Motor neuron (in vitro differentiated cells): ENCODE measurements around the gene UNK. TPM values are rescaled to one million over a fixed set of nuclear protein-coding genes. Genes with fewer than 3 reads are reported as not detected.

ENCODE experiments used
- ATAC-seq, 8 experiments: fragments of 200-7000 bp; cut with Tn5 transposase; replicated peaks in 6 of 8; 2 replicates each; pipeline ENCODE4 v1.8.0; 2021; ENCODE audit warnings: mild to moderate bottlenecking in 8 of 8, moderate library complexity in 8 of 8
- H3K27ac ChIP-seq, 2 donors: fragments of 250-450 bp; sonication (Bioruptor Pico); 2 replicates each; pipeline ENCODE4 v1.9.0; 2021; ENCODE audit warnings: antibody characterized with exemption in 2 of 2, mild to moderate bottlenecking in 2 of 2, moderate library complexity in 1 of 2
- H3K4me1 ChIP-seq, 2 donors: fragments of 250-450 bp; sonication (Bioruptor Pico); replicated peaks in 1 of 2; 2 replicates each; pipeline ENCODE4 v1.6.1; 2021; ENCODE audit warnings: antibody characterized with exemption in 2 of 2, mild to moderate bottlenecking in 2 of 2, moderate library complexity in 1 of 2
- H3K4me3 ChIP-seq, 5 donors: fragments of 250-450 bp; sonication (Bioruptor Pico); 2 replicates each; pipeline ENCODE4 v1.9.0; 2021; ENCODE audit warnings: antibody characterized with exemption in 5 of 5, mild to moderate bottlenecking in 5 of 5, moderate library complexity in 4 of 5
- WGBS, 10 experiments: fragments of 450-650 bp; shearing (Covaris generic); methylation state at CpG; one replicate each; pipeline ENCODE4 v1.0.0; 2022; 5-methylcytosine and 5-hydroxymethylcytosine counted together
- in situ Hi-C, 9 experiments: fragments of 400-800 bp; cut with MboI; loops; one replicate each; pipeline ENCODE4 v1.15.0; 2021; ENCODE audit warnings: low sequenced_read_pairs in 9 of 9, low pct_unique_long_range_greater_than_20kb in 2 of 9; ENCODE audit not compliant: unreplicated experiment in 9 of 9
- total RNA-seq, 8 experiments: library from RNA; unstranded; fragments of 300-600 nt; gene quantifications; 2 replicates each; pipeline versions ENCODE4 v1.2.3 to v1.2.4, GENCODE V29; 2022

UNK gene
- total RNA-seq, 8 experiments from 2014 or later = 14.6 to 38.2 (median 20.0) TPM

- in situ Hi-C loops = no loop called here
- peak; percentile 13 to 79 (median 62) for ATAC-seq
- Histone ChIP-seq H3K4me3 (no peak overlapping the region), H3K27ac (peak overlapping the region in 1 of 2 donors; percentile 79), H3K4me1 (peaks cover 23 to 25% of the 10 kb centered on the region in 2 donors)
- 80 to 90% methylated on average over 2 to 3 of the region's 13 CpGs; no CpG with 5 or more reads in 8 of the 10 experiments for WGBS, 10 experiments
These were observed 30.3 kb downstream of the UNK start for GRCh38 chr17:75814900-75815373.

DNA sequence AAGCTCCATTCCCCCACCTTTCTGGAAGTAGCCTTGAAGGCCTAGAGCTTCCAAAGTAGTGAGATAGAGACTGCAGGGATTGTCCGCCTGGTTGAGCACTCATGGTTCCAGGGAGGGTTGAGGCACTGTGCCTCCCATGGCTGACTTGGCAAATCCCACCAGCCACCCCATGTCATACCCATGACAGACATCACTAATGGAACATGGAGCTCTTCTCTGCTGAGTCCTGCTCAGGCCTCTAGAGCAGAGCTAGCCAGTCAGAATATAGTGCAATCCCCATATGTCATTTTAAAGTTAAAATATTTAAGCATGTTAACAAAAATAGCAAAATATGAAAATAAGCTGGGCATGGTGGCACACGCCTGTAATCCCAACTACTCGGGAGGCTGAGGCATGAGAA, 30.8 kb downstream of the UNK start:
- WGBS, 10 experiments = 90 to 100% (median 100%) methylated on average over 1 to 3 of the region's 3 CpGs; no CpG with 5 or more reads in 3 of the 10 experiments
- peaks cover 22 to 23% of the 10 kb centered on the region in 2 donors for H3K4me1 ChIP-seq
- in situ Hi-C loops = no loop called here
- no peak overlapping the region for H3K27ac ChIP-seq
- no peak for ATAC-seq
- H3K4me3 ChIP-seq = no peak overlapping the region

DNA sequence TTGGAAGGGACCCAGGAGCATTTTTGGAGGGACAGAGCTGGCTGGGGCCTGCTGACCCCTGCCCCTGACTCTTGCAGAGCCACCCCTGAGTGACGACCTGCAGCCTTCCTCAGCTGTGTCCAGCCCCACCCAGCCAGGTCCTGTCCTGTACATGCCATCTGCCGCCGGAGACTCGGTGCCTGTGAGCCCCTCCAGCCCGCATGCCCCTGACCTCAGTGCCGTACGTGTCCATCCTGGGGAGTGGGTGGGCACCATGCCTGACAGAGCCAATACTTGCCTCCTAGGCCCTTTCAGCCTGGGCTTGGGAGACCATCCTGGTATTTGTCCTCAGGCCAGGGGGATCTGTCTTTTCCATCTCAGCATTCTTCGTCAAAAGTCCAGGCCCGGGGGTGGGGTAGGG, 32.1 kb downstream of the UNK start:
- no peak overlapping the region for H3K4me3 ChIP-seq
- H3K4me1 ChIP-seq = peaks cover 22 to 23% of the 10 kb centered on the region in 2 donors
- ATAC-seq = no peak
- no peak overlapping the region for H3K27ac ChIP-seq
- WGBS, 10 experiments = 80 to 100% (median 89%) methylated on average over 1 to 6 of the region's 9 CpGs; no CpG with 5 or more reads in 7 of the 10 experiments
- in situ Hi-C loops = no loop called here

DNA sequence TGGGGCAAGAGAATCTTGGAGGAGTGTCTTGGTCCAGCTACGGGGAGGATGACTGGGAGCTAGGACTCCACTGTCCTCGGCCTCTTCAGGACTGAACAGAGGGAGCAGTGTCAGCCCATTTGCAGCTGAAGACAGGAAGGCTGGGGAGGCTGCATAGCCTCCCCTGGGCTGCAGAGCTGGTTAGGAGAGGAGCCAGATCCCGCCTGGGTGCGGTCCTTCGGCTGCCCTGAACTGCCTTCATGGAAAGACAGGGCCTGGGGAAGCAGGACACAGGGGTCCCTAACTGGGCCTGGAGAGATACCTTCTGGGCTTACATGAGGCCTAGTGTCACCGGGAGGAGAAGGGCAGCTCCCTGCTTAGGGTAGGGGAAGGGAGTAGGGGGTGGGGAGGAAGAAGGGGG, 33.0 kb downstream of the UNK start:
- Histone ChIP-seq H3K4me1 (peaks cover 15% of the 10 kb centered on the region in 2 donors), H3K4me3 (no peak overlapping the region), H3K27ac (no peak overlapping the region)
- no peak for ATAC-seq
- WGBS, 10 experiments = 90 to 93% methylated on average over 5 of the region's 6 CpGs; no CpG with 5 or more reads in 8 of the 10 experiments
- in situ Hi-C loops = no loop called here

DNA sequence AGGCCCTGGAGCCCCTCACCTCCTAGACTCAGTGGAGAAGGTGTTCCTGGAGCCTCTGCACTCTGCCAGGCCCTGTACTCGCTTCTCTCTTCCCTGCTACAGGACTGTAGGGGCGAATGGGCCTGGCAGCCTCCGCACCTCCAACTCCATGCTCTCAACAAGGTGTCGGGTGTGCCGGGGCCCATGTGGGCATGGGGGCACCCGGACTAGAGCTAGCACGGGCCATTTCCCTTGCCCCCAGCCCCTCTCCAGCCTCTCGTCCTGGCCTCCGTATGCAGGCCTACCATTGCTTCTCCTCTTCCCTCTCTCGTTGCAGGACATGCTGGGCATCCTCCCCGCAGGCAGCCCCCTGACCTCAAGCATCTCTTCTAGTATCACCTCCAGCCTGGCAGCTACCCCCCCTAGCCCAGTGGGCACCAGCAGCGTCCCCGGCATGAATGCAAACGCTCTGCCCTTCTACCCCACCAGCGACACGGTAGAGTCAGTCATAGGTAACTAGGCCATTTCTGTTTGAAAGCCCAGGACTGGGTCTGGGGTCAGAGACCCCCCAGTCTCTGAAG, 33.8 kb downstream of the UNK start:
- Histone ChIP-seq H3K4me1 (peaks cover 7% of the 10 kb centered on the region in 2 donors), H3K4me3 (no peak overlapping the region), H3K27ac (no peak overlapping the region)
- 80 to 100% (median 90%) methylated on average over 1 to 5 of the region's 16 CpGs; no CpG with 5 or more reads in 4 of the 10 experiments for WGBS, 10 experiments
- no peak for ATAC-seq
- in situ Hi-C loops = no loop called here

GRCh38 chr17:75819116-75819515, 34.5 kb downstream of the UNK start:
- no peak overlapping the region for H3K27ac ChIP-seq
- no peak overlapping the region for H3K4me3 ChIP-seq
- in situ Hi-C loops = no loop called here
- no peak for ATAC-seq
- H3K4me1 ChIP-seq = no peaks in the 10 kb centered on the region
- 71 to 100% (median 86%) methylated on average over 1 of the region's 7 CpGs; no CpG with 5 or more reads in 5 of the 10 experiments for WGBS, 10 experiments

GRCh38 chr17:75819678-75820077, 35.1 kb downstream of the UNK start:
- WGBS, 10 experiments = 7 to 100% (median 89%) methylated on average over 1 to 11 of the region's 16 CpGs; no CpG with 5 or more reads in 4 of the 10 experiments
- Histone ChIP-seq H3K4me3 (no peak overlapping the region), H3K27ac (no peak overlapping the region), H3K4me1 (no peaks in the 10 kb centered on the region)
- peak in 2 of 8 experiments; percentile 51 to 60 for ATAC-seq
- in situ Hi-C loops = no loop called here

DNA sequence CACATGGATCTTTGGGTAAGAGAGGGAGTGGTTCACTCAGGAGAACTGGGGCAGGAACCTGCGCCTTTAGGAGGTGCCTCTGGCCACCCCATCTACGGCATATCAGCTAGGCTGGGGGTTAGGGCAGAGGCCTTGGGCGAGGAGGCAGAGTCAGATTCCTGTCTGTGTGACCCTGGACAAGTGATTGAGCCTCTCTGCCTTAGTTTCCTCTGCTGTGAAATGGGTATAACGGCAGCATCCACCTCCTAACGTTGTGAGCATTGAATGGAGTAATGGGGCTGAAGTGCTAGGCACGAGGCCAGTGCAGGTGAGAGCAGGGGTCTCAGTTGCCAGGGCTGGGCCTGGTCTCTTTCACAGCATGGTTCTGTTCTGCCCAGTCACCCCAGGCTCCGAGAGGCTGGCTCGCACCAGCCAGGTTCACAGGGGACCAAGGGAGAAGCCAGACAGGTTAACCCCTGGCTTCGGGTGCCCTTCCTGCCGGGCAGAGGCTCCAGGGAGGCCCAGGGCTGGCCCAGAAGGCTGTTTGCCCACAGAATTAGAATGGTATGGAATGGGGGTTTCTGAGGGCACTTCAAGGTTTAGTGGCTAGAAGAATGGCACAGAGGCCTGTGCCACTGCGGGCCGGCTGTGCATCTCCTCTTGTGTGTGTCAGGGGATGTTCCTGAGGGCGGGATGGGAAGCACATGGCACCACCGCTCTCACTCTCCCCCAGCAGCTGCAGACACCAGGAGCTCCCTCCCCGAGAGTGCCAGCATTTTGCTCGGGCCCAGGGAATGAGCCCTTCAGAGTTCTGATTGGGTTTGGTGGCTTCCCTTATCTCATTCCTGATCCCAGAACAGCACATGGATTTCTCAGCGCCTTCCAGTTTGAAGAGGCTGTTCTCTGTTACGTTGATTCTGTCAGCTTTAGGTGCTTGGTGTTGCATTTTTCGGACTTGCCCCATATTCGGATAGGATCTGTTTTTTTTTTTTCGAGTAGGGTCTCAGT, 35.8 kb downstream of the UNK start:
- Histone ChIP-seq H3K4me3 (no peak overlapping the region), H3K4me1 (no peaks in the 10 kb centered on the region), H3K27ac (no peak overlapping the region)
- ATAC-seq = no peak
- in situ Hi-C loops = no loop called here
- 15 to 100% (median 78%) methylated on average over 3 to 8 of the region's 21 CpGs; no CpG with 5 or more reads in 2 of the 10 experiments for WGBS, 10 experiments

GRCh38 chr17:75821552-75821951, 36.9 kb downstream of the UNK start:
- Histone ChIP-seq H3K27ac (no peak overlapping the region), H3K4me3 (no peak overlapping the region), H3K4me1 (peaks cover 0 to 4% of the 10 kb centered on the region in 2 donors)
- 60 to 100% (median 87%) methylated on average over 1 to 2 of the region's 7 CpGs; no CpG with 5 or more reads in 2 of the 10 experiments for WGBS, 10 experiments
- in situ Hi-C loops = no loop called here
- ATAC-seq = no peak

DNA sequence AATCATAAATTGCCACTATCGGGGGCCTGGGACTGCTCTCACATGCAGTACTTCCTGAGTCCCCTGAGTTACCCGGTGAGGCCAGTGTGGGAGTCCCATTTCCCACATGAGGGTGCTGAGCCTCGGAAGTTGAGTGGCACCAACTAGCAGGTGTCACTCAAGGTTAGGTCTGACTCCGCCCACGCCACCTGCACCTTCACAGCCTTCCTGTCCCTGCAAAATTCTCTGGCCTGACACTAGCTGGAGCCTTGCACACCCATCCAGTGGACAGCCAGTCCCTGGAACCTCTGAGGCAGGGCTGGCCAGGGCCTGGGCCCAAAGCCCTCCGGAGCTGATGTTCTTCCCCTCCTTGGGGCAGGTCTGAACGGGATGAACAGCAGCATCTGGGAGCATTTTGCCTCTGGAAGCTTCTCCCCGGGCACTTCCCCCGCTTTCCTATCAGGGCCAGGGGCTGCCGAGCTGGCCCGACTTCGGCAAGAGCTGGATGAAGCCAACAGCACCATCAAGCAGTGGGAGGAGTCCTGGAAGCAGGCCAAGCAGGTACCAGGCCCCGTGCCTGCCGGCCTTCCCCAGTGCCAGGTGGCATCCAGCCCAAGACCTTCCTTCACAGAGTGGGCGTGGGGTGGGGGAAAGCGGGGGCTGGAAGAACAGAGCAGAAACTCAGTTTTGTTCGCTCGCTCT, 37.7 kb downstream of the UNK start:
- H3K4me1 ChIP-seq = peaks cover 4 to 10% of the 10 kb centered on the region in 2 donors
- no peak overlapping the region for H3K4me3 ChIP-seq
- in situ Hi-C loops = no loop called here
- no peak for ATAC-seq
- WGBS, 10 experiments = 73 to 93% (median 89%) methylated on average over 1 to 4 of the region's 18 CpGs; no CpG with 5 or more reads in 4 of the 10 experiments
- no peak overlapping the region for H3K27ac ChIP-seq

- Histone ChIP-seq H3K4me1 (peaks cover 9 to 15% of the 10 kb centered on the region in 2 donors), H3K27ac (no peak overlapping the region), H3K4me3 (no peak overlapping the region)
- in situ Hi-C loops = no loop called here
- no peak for ATAC-seq
- no CpG with 5 or more reads among the region's 3 CpGs for WGBS, 10 experiments
These were observed 38.2 kb downstream of the UNK start for GRCh38 chr17:75822800-75823166.

GRCh38 chr17:75823257-75824041, 38.8 kb downstream of the UNK start:
- Histone ChIP-seq H3K4me1 (peaks cover 11 to 17% of the 10 kb centered on the region in 2 donors), H3K4me3 (no peak overlapping the region), H3K27ac (no peak overlapping the region)
- no peak for ATAC-seq
- WGBS, 10 experiments = 96 to 100% (median 100%) methylated on average over 1 to 4 of the region's 28 CpGs; no CpG with 5 or more reads in 5 of the 10 experiments
- in situ Hi-C loops = no loop called here
